HG02759 (cell line): ENCODE results near the gene OR2H1.

Source experiments
- ATAC-seq: cut with Tn5 transposase; IDR thresholded peaks from one replicate; pipeline ENCODE4 v1.9.1; 2021; ENCODE audit warnings: mild to moderate bottlenecking, moderate library complexity; ENCODE audit not compliant: unreplicated experiment

OR2H1 gene

DNA sequence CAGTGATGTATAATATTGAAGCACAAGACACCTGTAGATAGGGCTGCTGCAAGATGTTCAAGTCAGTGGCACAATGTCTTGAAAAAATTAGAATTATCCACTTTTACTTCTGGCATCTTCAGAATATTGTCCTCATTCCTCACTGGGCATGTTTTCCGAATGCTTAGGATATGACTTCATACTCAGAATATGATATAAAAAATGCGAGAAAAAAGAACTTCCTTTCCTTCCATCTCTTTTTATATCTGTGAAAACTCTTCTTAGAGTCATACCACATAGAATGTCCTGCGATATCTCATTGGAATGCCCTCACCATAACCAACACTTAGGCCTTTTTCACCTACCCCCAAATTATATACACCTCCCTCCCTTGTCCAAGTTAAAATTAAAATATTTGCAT is 26.2 kb downstream of the OR2H1 start:
- ATAC-seq: no peak

GRCh38 chr6:29483735-29484134 is 26.8 kb downstream of the OR2H1 start:
- ATAC-seq: no peak

- no peak for ATAC-seq
These were observed 29.6 kb downstream of the OR2H1 start for GRCh38 chr6:29486577-29486976.

DNA sequence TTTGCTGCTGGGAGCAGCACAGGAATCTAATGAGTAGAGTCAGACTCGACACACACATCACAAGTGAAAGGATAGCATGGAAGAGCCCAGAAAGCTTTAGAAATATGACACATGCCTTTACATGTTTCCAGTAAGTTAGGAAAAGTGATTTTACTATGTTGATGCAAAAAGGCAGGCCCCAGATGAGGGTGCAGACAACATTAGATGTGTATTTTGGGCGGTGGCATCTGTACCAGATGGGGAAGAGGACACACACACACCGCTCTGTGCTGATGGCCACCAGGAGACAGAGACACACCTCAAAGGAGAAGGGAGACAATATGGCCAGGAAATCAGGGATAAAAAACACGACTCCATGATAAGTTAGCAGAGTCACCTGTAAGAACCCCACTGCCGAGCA is 30.2 kb downstream of the OR2H1 start:
- ATAC-seq: no peak

GRCh38 chr6:29487660-29488059 is 30.7 kb downstream of the OR2H1 start, which contains the start of gene MAS1L:
Gene MAS1L, minus strand, starts transcription at chr6:29487956. Its CDS starts 54 bp downstream, at chr6:29487902.
- ATAC-seq: no peak

GRCh38 chr6:29488874-29489273 is 31.9 kb downstream of the OR2H1 start:
- ATAC-seq: no peak

DNA sequence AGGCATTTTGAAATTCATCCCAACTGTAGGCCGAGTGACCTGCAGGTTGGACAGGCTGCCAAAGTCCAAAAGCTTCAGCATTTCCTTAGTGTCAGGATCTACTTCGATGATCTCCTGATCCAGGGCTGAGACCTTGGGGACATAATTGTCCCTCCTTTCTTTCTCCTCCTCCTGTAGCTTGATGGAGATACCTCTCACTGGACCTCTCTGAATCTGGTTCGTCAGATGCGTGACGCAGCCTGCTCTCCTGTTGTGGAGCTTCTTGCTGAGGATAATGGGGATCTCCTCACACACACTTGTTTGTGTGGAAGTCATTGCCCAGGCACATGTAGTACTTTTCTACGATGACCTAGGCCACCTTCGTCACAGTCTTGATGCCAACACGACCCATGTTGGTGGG is 32.3 kb downstream of the OR2H1 start:
- ATAC-seq: no peak

GRCh38 chr6:29490055-29490454 is 33.1 kb downstream of the OR2H1 start:
- no peak for ATAC-seq

DNA sequence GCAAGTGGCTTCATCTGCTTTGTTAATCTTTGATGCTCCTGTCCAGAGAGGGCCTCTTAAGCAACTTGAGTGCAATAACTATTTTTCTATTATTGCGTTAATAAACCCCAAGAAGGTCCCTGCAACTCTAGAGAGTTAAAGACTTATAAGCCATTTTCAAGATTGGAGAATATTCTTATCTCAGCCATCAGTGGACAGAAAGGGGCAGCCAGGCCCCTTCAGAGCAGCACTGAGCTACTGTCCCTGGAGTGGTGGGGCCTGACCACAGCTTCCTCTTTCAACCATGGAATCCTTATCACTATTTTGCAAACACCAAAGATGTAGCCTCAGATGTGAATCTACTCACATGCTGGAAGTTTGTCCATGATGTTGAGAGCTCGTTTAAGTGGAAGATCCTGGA is 33.6 kb downstream of the OR2H1 start:
- no peak for ATAC-seq

DNA sequence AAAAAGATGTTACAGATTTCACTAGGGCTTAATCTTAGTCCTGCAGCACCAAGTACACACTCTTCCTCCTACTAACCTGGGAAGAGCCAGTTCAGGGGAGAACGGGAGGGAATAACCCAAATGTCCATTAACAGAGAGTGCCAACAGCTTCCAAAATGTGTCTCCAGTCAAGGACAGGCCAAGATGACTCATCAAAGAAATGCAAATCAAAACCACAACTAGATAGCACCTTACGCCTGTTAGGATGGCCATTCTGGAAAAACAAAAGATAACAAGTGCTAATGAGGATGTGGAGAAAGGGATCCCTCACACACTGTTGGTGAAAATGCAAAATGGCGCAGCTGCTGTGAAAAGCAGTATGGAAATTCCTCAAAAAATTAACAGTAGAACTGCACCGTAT is 34.6 kb downstream of the OR2H1 start:
- ATAC-seq: no peak

- no peak for ATAC-seq
These were observed 36.3 kb downstream of the OR2H1 start for GRCh38 chr6:29493261-29493660.

DNA sequence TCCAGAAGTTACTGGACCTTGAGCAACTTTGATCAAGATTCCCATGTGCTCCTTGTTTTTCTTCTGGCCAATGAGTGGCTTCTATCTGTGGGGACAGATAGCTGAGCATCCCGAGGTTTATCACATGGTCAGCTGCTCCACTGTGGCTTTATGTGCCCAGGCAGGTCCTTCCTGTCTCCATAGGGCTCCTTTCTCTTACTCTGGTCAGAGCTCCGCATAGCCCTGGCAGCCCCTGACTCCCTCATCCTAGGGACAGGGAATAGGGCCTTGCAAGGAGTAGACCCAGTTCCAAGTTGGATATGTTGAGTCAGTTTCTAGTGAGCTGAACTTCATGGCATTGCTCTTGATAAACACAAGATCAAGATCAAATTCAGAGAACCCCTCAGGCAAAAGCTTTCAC is 37.2 kb downstream of the OR2H1 start:
- ATAC-seq: no peak

GRCh38 chr6:29495571-29495970 is 38.6 kb downstream of the OR2H1 start:
- no peak for ATAC-seq

DNA sequence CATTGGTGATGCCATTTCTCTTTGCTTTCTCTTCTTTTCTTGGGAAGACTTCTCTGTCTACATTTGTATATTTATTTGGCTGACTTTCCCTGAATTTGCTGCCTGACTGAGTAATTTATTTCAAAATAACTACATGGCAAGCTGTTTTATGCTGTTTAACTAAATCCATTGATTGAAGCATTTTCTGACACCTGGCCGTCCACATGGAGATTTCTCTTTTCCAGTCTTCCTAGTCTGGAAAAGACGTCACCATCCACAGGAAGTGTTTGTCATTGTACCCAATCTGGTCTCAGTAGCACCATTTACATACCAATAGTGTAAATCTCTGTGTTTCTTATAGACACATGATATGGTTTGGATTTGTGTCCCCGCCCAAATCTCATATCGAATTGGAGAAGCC is 40.0 kb downstream of the OR2H1 start:
- no peak for ATAC-seq

DNA sequence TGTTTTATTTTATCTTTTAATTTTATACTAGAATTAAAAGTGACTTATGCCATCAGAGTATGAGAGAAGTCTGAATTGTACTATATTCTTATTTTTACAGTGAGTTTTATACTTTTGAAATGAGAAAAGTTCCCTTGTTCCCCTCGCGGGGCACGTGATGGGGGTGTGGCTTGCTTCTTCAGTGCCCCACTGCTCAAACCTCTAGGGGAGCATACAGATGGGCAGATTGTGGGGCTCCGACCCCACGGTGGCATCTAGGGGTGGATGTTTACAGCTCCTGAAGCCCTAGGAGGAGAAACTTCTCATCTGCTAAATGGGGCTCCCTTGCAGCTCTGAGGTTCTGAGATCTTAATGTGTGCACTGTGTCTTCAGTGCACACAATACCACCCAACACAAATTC is 42.7 kb downstream of the OR2H1 start:
- ATAC-seq: no peak

DNA sequence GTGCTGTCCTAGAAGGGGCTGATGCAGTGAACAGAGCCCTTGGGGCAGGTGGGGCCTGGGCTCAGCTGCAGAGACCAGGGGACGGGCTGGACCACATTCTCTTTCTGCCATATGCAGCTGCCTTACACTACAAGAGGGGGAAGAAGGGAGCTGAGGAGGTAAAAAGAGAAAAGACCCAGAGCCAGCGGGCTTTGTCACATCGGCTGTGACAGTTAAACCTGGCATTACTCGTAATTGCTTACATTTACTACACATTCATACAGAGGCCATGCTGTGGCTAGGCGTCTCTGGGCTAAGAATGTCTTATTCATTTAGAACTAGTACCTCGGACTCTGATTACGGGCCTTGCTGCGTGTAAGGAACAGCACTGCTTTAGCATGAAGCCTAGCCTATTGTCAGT is 43.6 kb downstream of the OR2H1 start:
- no peak for ATAC-seq

DNA sequence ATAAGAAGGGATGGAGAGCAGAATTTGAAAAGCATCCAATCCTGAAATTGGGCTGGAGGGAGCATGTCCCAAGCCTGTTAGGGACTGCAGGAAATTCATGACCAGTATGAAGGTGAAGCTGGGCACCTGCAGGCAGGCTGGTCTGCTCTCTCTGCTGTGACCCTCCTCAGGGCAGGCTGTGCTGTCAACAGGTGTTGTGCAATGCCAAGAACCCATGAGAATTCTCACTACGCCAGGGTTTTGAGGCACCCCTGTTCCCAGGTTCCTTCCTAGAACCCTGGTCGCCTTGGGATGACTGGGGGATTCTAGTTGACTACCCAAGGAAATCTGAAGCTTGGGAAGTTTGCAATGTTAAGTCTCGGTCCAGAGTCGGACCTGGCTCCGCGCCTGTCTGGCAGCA is 44.2 kb downstream of the OR2H1 start:
- no peak for ATAC-seq

DNA sequence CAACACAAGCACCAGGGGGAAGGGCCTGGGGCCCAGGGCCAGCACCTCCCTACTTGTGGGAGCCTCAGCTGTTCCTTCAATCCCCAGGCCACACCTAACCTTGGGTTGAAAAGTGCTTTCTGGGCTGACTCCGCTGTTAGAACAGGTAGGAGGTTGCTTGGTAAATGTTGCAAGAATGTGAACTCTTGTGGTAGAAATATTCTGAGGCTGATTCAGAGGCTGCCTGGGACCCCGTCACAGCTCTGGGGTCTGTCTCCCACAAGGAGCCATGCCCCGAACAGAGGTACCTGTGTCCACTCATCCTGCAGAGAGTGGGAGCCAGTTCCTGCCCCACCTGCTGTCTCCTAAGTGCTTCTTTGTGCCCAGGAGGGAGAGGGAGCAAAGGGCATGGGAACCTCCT is 45.2 kb downstream of the OR2H1 start:
- no peak for ATAC-seq

DNA sequence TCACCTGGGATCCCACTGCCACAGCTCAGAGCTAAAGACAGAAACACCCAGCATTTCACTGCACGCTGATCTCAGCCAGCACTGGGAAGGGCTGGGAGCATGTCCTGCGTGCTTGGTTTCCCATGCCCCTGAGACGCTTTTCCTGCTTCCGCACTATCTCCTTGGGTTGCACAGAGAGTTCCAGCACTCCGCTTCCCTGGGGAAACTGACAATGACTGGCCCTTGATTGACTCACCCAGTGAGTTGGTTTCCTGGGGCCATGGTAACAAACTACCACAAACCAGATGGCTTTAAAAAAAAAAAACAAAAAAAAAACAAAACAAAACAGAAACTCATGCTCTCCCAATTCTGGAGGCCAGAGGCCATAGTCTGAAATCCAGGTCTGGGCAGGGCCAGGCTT is 45.6 kb downstream of the OR2H1 start:
- ATAC-seq: no peak

GRCh38 chr6:29504961-29505360 is 48.0 kb downstream of the OR2H1 start:
- no peak for ATAC-seq

- ATAC-seq: no peak
These were observed 48.9 kb downstream of the OR2H1 start for GRCh38 chr6:29505808-29506207.

GRCh38 chr6:29506446-29507067 is 49.6 kb downstream of the OR2H1 start:
- no peak for ATAC-seq

- ATAC-seq: no peak
These were observed 50.4 kb downstream of the OR2H1 start for GRCh38 chr6:29507319-29507718.
